ENCODE results near the gene ACACA. TPM values are rescaled to one million over a fixed set of nuclear protein-coding genes. Genes with fewer than 3 reads are reported as not detected.

Gene ACACA
- total and polyA plus RNA-seq, 2 donors (not counting 1 experiment from before 2014, with no cell fraction given): 45.2 to 123 TPM

GRCh38 chr17:37391146-37391545 lies 15.5 kb downstream of the ACACA start:
- no peak overlapping the region for H2AFZ ChIP-seq (ENCODE audit: low read length)
- H4K20me1 ChIP-seq (ENCODE audit: control insufficient read depth, extremely low read depth, insufficient read depth, low read length): no peaks in the 10 kb centered on the region
- no peak overlapping the region for H3K4me3 ChIP-seq (replicated peaks in 1 of 4; ENCODE audit: control extremely low read depth in 1 of 4, insufficient read depth in 1 of 4, low read depth in 3 of 4, low read length in 4 of 4)
- H3K79me2 ChIP-seq (ENCODE audit: control insufficient read depth, insufficient read depth, low read length): no peaks in the 10 kb centered on the region
- H3K9me3 ChIP-seq (ENCODE audit: control insufficient read depth, insufficient read depth, low read depth, low read length): no peaks in the 10 kb centered on the region
- no peak overlapping the region for H3K9ac ChIP-seq (ENCODE audit: insufficient read depth, low read length)
- H3K27me3 ChIP-seq (ENCODE audit: control insufficient read depth, insufficient read depth, low read length): no peaks in the 10 kb centered on the region
- peaks cover 8% of the 10 kb centered on the region for H3K4me1 ChIP-seq (ENCODE audit: control insufficient read depth, extremely low read depth, insufficient read depth, low read length)
- TF ChIP-seq EZH2 (IDR thresholded peaks at IDR 0.05; ENCODE audit: low read length, missing control alignments) (no peak), CTCF (conservative IDR thresholded peaks at IDR 0.05 in 1 of 2, IDR thresholded peaks at IDR 0.05 in 1 of 2; ENCODE audit: low read depth in 1 of 2, low read length in 2 of 2) (no peak)
- H3K4me2 ChIP-seq (ENCODE audit: extremely low read depth, insufficient read depth, low read length): no peak overlapping the region
- no peak overlapping the region for H3K27ac ChIP-seq (ENCODE audit: insufficient read depth, low read length)
- no peaks in the 10 kb centered on the region for H3K36me3 ChIP-seq (ENCODE audit: control insufficient read depth, insufficient read depth, low read length)
- peak in 1 of 2 donors; percentile 29 for DNase-seq (ENCODE audit: low read depth in 2 of 2)

GRCh38 chr17:37389160-37389559 lies 17.5 kb downstream of the ACACA start:
- no peak overlapping the region for H3K27ac ChIP-seq (ENCODE audit: insufficient read depth, low read length)
- H3K4me2 ChIP-seq (ENCODE audit: extremely low read depth, insufficient read depth, low read length): no peak overlapping the region
- no peaks in the 10 kb centered on the region for H3K79me2 ChIP-seq (ENCODE audit: control insufficient read depth, insufficient read depth, low read length)
- TF ChIP-seq EZH2 (IDR thresholded peaks at IDR 0.05; ENCODE audit: low read length, missing control alignments) (no peak), CTCF (conservative IDR thresholded peaks at IDR 0.05 in 1 of 2, IDR thresholded peaks at IDR 0.05 in 1 of 2; ENCODE audit: low read depth in 1 of 2, low read length in 2 of 2) (no peak)
- H3K27me3 ChIP-seq (ENCODE audit: control insufficient read depth, insufficient read depth, low read length): no peaks in the 10 kb centered on the region
- H3K36me3 ChIP-seq (ENCODE audit: control insufficient read depth, insufficient read depth, low read length): no peaks in the 10 kb centered on the region
- no peak overlapping the region for H3K9ac ChIP-seq (ENCODE audit: insufficient read depth, low read length)
- H3K4me3 ChIP-seq (replicated peaks in 1 of 4; ENCODE audit: control extremely low read depth in 1 of 4, insufficient read depth in 1 of 4, low read depth in 3 of 4, low read length in 4 of 4): no peak overlapping the region
- no peaks in the 10 kb centered on the region for H4K20me1 ChIP-seq (ENCODE audit: control insufficient read depth, extremely low read depth, insufficient read depth, low read length)
- H3K9me3 ChIP-seq (ENCODE audit: control insufficient read depth, insufficient read depth, low read depth, low read length): no peaks in the 10 kb centered on the region
- no peak overlapping the region for H2AFZ ChIP-seq (ENCODE audit: low read length)
- no peak for DNase-seq (ENCODE audit: low read depth in 2 of 2)
- peaks cover 8% of the 10 kb centered on the region for H3K4me1 ChIP-seq (ENCODE audit: control insufficient read depth, extremely low read depth, insufficient read depth, low read length)

- Histone ChIP-seq H4K20me1 (ENCODE audit: control insufficient read depth, extremely low read depth, insufficient read depth, low read length) (no peaks in the 10 kb centered on the region), H3K27me3 (ENCODE audit: control insufficient read depth, insufficient read depth, low read length) (no peaks in the 10 kb centered on the region), H3K27ac (ENCODE audit: insufficient read depth, low read length) (no peak overlapping the region), H3K36me3 (ENCODE audit: control insufficient read depth, insufficient read depth, low read length) (no peaks in the 10 kb centered on the region), H3K79me2 (ENCODE audit: control insufficient read depth, insufficient read depth, low read length) (no peaks in the 10 kb centered on the region), H3K4me1 (ENCODE audit: control insufficient read depth, extremely low read depth, insufficient read depth, low read length) (peaks cover 8% of the 10 kb centered on the region), H3K9ac (ENCODE audit: insufficient read depth, low read length) (no peak overlapping the region), H3K4me2 (ENCODE audit: extremely low read depth, insufficient read depth, low read length) (no peak overlapping the region), H3K9me3 (ENCODE audit: control insufficient read depth, insufficient read depth, low read depth, low read length) (no peaks in the 10 kb centered on the region), H3K4me3 (replicated peaks in 1 of 4; ENCODE audit: control extremely low read depth in 1 of 4, insufficient read depth in 1 of 4, low read depth in 3 of 4, low read length in 4 of 4) (no peak overlapping the region), H2AFZ (ENCODE audit: low read length) (no peak overlapping the region)
- no peak for TF ChIP-seq EZH2 (IDR thresholded peaks at IDR 0.05; ENCODE audit: low read length, missing control alignments)
- no peak for TF ChIP-seq CTCF (conservative IDR thresholded peaks at IDR 0.05 in 1 of 2, IDR thresholded peaks at IDR 0.05 in 1 of 2; ENCODE audit: low read depth in 1 of 2, low read length in 2 of 2)
- DNase-seq (ENCODE audit: low read depth in 2 of 2): peak in 1 of 2 donors; percentile 68
These were observed 18.4 kb downstream of the ACACA start for GRCh38 chr17:37388266-37388665.

Data from fibroblast of lung (primary cell).